K562 (cell line): ENCODE results near the gene TNMD.

Experiments used
- ERF ChIP-seq: fragments of 450-650 bp; formaldehyde crosslinking; IDR thresholded peaks from 2 replicates; pipeline ENCODE4 v1.4.0; 2020; ENCODE audit warnings: mild to moderate bottlenecking, mixed read lengths
- FOXK2 ChIP-seq, 2 experiments: fragments of 450-650 bp; IDR thresholded peaks in 1 of 2; conservative IDR thresholded peaks in 1 of 2; 2 replicates each; pipeline ENCODE4 v1.6.1; 2016; ENCODE audit warnings: low read depth in 2 of 2, mild to moderate bottlenecking in 1 of 2
- HDAC2 ChIP-seq: fragments of 450-650 bp; IDR thresholded peaks from 2 replicates; pipeline ENCODE4 v1.6.1; 2016; ENCODE audit warnings: mild to moderate bottlenecking
- MYBL2 ChIP-seq, 2 experiments: fragments of 450-650 bp in 1 of 2; sonication (generic) in 1 of 2; formaldehyde crosslinking in 1 of 2; IDR thresholded peaks; 2 replicates each; pipeline versions ENCODE4 v1.6.1 to v1.8.1; 2017 to 2022; ENCODE audit warnings: borderline replicate concordance in 1 of 2, inconsistent platforms in 1 of 2, low read depth in 1 of 2, mild to moderate bottlenecking in 1 of 2, missing genetic modification reagents in 1 of 2, moderate library complexity in 1 of 2
- NR3C1 ChIP-seq: sonication (generic); formaldehyde crosslinking; IDR thresholded peaks from 2 replicates; pipeline ENCODE4 v1.8.1; 2022; ENCODE audit warnings: missing genetic modification reagents
- RFX5 ChIP-seq: IDR thresholded peaks from 2 replicates; pipeline ENCODE4 v1.6.1; 2011; ENCODE audit warnings: low read depth, mild to moderate bottlenecking, improper control_type of control experiment, low read length
- SAFB2 ChIP-seq: fragments of 200-400 bp; formaldehyde crosslinking; IDR thresholded peaks from 2 replicates; pipeline ENCODE4 v1.6.1; 2018; ENCODE audit warnings: borderline replicate concordance, low read length, low read depth, moderate library complexity; ENCODE audit not compliant: severe bottlenecking
- SIN3A ChIP-seq, 2 experiments: fragments of 150-350 bp in 1 of 2; IDR thresholded peaks; 2 replicates each; pipeline ENCODE4 v1.6.1; 2011 to 2016; ENCODE audit warnings: borderline replicate concordance in 2 of 2, low read depth in 2 of 2, low read length in 2 of 2, mild to moderate bottlenecking in 2 of 2, moderate library complexity in 2 of 2; ENCODE audit not compliant: control insufficient read depth in 1 of 2
- SIX5 ChIP-seq, 2 experiments: IDR thresholded peaks; 2 replicates each; pipeline ENCODE4 v1.6.1; 2011; ENCODE audit warnings: low read length in 2 of 2, borderline replicate concordance in 1 of 2, low read depth in 1 of 2, mild to moderate bottlenecking in 1 of 2, moderate library complexity in 1 of 2; ENCODE audit not compliant: insufficient read depth in 1 of 2
- TFAM ChIP-seq: fragments of 250-450 bp; sonication (Bioruptor Pico); conservative IDR thresholded peaks from 2 replicates; pipeline ENCODE4 v1.5.0; 2021; ENCODE audit warnings: mild to moderate bottlenecking, moderate library complexity
- ZNF347 ChIP-seq: fragments of 450-650 bp; formaldehyde crosslinking; IDR thresholded peaks from 2 replicates; pipeline ENCODE4 v1.4.0; 2020; ENCODE audit warnings: low read depth, mild to moderate bottlenecking, moderate library complexity
- TF ChIP-seq, protein P1 (sequence below): IDR thresholded peaks from 3 replicates; pipeline ENCODE4 v1.6.1; 2011; ENCODE audit warnings: borderline replicate concordance, mild to moderate bottlenecking, moderate library complexity; ENCODE audit not compliant: insufficient read length; ENCODE audit errors: extremely low read depth

DNA sequence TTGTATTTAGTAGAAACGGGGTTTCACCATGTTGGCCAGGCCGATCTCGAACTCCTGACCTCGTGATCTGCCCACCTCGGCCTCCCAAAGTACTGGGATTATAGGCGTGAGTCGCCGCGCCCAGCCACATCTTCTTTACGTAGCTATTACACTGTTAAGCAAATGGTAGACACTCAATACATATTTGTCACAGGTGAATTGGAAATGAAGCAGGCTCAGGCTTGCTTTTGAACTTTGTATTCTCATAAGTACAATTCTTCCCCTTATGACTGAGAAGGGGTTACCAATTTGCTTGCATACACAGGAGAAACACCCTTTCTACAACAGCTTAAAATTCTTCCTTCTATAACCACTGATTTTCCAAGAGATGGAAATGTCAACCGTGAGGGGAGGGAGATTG, 58.5 kb downstream of the TNMD start:
- TF ChIP-seq ZNF347 (no peak), FOXK2 (conservative IDR thresholded peaks at IDR 0.05 in 1 of 2, IDR thresholded peaks at IDR 0.05 in 1 of 2; ENCODE audit: low read depth in 2 of 2) (no peak), HDAC2 (no peak), ERF (CRISPR knock-in tag) (no peak), SAFB2 (no peak), SIX5 (IDR thresholded peaks at IDR 0.05; ENCODE audit: borderline replicate concordance in 1 of 2, insufficient read depth in 1 of 2, low read depth in 1 of 2, low read length in 2 of 2) (no peak), TFAM (no peak), SIN3A (IDR thresholded peaks at IDR 0.05; ENCODE audit: borderline replicate concordance in 2 of 2, control insufficient read depth in 1 of 2, low read depth in 2 of 2, low read length in 2 of 2) (no peak), MYBL2 (IDR thresholded peaks at IDR 0.05; ENCODE audit: low read depth) (no peak), MYBL2 (CRISPR knock-in tag; IDR thresholded peaks at IDR 0.05; ENCODE audit: borderline replicate concordance) (no peak), NR3C1 (CRISPR knock-in tag) (no peak), RFX5 (no peak)
- TF ChIP-seq, protein P1, sequence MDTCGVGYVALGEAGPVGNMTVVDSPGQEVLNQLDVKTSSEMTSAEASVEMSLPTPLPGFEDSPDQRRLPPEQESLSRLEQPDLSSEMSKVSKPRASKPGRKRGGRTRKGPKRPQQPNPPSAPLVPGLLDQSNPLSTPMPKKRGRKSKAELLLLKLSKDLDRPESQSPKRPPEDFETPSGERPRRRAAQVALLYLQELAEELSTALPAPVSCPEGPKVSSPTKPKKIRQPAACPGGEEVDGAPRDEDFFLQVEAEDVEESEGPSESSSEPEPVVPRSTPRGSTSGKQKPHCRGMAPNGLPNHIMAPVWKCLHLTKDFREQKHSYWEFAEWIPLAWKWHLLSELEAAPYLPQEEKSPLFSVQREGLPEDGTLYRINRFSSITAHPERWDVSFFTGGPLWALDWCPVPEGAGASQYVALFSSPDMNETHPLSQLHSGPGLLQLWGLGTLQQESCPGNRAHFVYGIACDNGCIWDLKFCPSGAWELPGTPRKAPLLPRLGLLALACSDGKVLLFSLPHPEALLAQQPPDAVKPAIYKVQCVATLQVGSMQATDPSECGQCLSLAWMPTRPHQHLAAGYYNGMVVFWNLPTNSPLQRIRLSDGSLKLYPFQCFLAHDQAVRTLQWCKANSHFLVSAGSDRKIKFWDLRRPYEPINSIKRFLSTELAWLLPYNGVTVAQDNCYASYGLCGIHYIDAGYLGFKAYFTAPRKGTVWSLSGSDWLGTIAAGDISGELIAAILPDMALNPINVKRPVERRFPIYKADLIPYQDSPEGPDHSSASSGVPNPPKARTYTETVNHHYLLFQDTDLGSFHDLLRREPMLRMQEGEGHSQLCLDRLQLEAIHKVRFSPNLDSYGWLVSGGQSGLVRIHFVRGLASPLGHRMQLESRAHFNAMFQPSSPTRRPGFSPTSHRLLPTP = no peak
